GM21737 (cell line): ENCODE measurements around the gene GABRR1.

ENCODE experiments used
- ATAC-seq: cut with Tn5 transposase; IDR thresholded peaks from one replicate; pipeline ENCODE4 v1.9.1; 2021; ENCODE audit warnings: mild to moderate bottlenecking, moderate library complexity; ENCODE audit not compliant: unreplicated experiment

The GABRR1 gene

GRCh38 chr6:89216411-89216810, 747 bp downstream of the GABRR1 start:
- ATAC-seq = no peak

GRCh38 chr6:89215391-89215790, 1.8 kb downstream of the GABRR1 start:
- no peak for ATAC-seq

DNA sequence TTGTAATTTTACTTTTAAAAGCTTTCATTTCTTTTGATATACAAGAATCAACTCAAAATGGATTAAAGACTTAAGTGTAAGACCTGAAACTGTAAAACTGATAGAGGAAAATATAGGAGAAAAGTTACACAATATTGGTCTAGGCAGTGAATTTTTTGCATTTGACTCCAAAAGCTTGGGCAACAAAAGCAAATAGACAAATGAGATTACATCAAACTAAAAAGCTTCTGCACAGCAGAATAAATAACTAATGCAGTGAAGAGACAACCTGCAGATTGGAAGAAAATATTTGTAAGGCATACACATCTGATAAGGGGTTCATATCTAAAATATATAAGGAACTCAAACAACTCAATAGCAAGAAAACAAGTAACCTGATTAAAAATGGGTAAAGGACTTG, 3.0 kb downstream of the GABRR1 start:
- no peak for ATAC-seq

GRCh38 chr6:89212472-89212871, 4.7 kb downstream of the GABRR1 start:
- no peak for ATAC-seq

DNA sequence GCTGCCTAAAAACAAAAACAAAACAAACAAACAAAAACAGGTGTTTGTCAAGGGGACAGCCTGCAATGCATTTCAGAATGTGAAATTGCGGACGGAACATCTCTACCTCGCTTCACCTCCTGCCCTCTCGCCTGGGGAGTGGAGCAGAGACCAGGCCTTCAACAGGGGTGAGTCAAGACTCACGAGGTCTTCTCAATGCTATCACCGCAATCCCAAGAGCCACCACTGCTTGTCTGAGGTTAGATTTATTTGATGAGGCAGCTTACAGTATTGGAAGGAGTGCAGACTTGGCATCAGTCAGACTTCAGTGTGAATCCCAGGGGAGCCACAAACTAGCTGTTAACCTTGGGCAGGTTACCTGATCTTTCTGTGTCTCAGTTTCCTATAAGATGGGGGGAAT, 7.7 kb downstream of the GABRR1 start:
- no peak for ATAC-seq

GRCh38 chr6:89208551-89208950, 8.6 kb downstream of the GABRR1 start:
- ATAC-seq = no peak

DNA sequence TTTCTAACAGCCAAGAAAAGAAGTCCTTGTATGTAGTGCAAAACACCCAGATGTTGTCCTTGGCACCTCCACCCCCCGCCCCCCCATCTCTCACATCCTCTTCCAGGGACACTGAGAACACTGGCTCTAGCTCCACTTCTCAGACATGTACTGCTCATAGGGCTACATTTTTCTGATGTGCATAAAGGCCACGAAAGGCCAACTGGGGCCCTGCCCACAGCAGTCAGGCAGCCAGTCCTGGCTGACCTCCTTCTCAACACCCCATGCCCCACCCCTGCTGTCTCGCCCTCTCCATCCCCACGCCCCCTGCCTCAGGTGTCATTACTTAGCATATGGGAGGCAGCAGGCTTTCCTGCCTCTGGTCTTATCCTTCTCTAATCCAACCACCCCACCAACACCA, 11.3 kb downstream of the GABRR1 start:
- ATAC-seq = no peak

DNA sequence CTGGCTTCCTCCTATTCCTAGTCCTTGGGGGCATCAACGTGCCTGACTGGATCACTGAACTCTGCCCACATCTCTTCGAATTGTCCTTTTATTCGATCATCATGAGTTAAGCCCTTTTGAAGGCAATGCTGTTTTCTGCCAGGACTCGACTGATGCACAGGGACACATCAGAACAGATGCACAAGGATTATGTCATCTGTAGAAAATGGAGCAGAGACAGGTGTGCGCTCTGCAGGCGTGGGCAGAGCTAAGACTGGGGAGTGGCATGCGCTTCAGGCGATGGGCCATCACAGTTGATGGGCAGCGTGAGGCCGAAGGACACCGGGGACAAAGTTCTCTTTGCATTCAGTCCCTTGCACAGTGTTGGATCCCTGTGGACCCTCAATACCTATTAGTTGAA, 13.1 kb downstream of the GABRR1 start:
- no peak for ATAC-seq

- no peak for ATAC-seq
These were observed 16.4 kb downstream of the GABRR1 start for GRCh38 chr6:89200706-89201215.

GRCh38 chr6:89199579-89199978, 17.6 kb downstream of the GABRR1 start:
- no peak for ATAC-seq

GRCh38 chr6:89198235-89198634, 18.9 kb downstream of the GABRR1 start:
- ATAC-seq = no peak

DNA sequence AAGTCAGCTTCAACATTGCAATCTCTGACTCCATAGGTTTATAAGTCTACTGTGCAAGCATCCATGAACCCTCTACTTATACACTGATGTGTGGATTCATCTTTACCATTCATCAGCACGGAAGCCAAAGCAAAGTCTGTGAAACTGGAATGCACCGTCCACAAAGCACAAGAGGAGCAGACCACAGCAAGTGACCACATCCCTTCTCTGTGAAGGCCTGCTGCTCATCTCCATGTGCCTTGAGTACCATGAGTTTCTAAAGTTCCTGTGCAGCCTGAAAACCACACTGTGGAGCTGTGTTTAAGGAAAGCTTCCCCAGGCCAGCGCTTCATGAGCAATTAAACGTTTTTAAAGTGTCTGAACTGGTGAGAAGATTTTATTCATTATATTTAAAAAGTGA, 20.0 kb downstream of the GABRR1 start:
- ATAC-seq = no peak

- no peak for ATAC-seq
These were observed 22.6 kb downstream of the GABRR1 start for GRCh38 chr6:89194559-89194958.

- ATAC-seq = no peak
These were observed 26.4 kb downstream of the GABRR1 start for GRCh38 chr6:89190741-89191140.

DNA sequence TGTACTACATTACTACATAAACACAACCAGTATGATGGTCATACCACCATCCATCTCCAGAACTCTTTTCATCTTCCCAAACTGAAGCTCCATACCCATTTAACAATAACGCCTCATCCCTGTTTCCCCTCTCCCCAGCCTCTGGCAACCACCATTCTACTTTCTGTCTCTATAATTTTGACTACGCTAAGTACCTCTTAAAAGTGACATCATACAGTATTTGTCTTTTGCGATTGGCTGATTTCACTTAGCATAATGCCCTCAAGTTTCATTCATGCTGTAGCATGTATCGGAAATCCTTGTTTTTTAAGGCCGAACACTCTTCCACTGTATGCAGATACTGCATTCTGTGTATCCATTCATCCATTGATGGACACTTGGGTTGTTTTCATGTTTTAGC, 29.7 kb downstream of the GABRR1 start:
- ATAC-seq = no peak

DNA sequence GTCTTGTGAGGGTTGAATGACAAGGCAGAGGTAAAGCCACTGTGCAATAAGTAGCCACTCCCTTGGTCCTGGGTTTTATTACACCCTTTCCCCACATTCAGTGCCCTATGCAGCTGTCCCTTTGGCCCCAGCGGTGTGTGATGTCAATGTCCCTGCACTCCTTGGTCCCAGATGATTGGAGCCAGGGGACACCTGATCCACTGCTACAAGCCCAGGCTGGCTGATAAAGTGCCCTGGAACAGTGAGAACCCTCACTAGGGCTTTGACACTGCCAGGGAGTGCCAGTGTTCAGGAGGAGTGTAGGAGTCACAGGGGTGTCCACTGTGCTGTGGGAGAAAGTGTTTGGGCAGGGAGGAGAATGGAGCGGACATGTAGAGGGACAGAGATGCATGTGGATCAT, 30.4 kb downstream of the GABRR1 start:
- no peak for ATAC-seq

DNA sequence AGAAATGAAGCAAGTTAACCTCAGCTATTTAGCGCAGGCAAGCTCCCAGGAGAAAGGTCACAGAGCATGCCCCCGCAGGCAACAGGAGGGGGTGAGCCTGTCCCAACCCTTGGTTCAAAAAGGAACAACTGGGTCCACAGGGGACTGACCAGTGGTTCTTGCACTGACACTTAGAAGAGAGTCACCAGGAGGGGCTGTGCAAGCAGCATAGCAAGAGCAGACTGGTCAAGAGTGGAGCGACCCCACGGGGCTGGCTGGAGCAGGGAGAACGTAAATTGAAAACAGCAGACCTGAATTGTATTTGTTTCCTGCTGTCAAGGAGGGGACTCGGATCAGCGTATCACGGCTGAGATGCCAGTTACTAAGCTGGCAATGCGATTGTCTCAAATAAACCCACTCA, 32.8 kb downstream of the GABRR1 start:
- no peak for ATAC-seq

DNA sequence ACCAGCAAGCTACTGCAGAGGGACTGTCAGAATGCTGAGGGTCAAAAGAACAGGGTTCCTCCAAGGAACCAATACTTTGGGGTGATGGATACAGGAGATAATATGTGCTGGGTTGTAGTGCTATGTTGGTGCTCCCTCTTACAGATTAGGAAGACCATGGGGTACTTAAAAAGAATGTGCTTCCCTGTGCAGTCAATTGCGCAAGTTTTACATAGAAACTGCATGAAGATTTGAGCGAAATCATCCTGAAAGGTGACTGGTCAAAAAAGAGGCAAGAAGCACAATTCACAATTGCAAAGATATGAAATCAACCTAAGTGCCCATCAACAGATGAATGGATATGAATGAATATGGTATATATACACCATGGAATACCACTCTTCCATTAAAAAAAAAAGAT, 33.9 kb downstream of the GABRR1 start:
- ATAC-seq = no peak

DNA sequence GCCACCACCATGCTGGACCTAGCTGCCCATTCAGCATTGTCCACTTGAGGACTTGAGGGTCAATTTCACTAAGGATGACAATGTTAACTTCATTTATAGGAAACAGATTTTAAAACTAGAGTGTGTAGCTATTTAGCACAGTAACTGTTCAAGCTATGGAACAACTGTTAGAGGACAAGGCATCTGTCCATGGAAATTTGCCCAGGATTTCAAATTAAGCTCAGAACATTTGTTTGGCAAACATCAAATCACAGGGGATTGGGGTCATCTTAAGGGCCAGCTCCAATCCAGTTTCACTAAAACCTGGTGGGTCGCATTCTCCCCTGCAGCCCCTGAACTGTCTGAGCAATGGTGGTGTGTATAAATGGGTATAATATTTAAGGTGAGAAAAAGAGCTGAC, 36.2 kb downstream of the GABRR1 start:
- no peak for ATAC-seq

DNA sequence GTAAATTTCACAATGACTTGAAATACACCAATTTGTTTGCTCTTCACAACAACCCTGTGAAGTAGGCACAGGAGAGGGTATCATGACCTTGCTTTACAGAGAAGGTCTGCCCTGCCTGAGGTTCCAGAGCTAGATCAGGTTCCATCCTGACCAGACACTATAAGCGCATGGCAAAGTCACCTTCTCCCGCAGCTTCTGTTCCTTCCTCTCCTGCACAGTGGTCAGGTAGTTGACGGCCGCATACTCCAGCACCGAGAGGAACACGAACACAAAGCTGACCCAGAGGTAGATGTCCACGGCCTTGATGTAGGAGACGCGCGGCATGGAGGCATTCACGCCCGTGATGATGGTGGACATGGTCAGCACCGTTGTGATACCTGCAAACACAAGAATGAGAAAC, 37.0 kb downstream of the GABRR1 start:
- ATAC-seq = no peak

GRCh38 chr6:89173634-89174033, 43.5 kb downstream of the GABRR1 start:
- no peak for ATAC-seq

- no peak for ATAC-seq
These were observed 45.0 kb downstream of the GABRR1 start for GRCh38 chr6:89172131-89172530.

DNA sequence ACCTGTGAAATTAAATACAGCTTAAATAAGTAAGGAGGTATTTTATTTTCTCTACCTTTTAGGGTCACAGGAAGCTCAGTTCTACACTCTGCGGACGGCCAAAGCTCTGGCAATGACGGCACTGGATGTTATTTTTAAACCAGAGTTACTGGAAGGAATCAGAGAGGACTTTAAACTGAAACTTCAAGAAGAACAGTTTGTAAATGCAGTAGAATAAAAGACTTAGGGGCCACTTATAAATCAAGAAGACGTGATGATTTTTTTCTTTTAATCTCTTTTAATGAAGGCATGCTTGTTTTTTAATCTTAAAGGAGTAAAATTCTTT, 55.1 kb downstream of the GABRR1 start:
- no peak for ATAC-seq
